ENCODE measurements around the gene STARD10.
A peak's percentile ranks its signal among the peaks of the same experiment; 100 is the strongest.

GRCh38 chr11:72776844-72777754 lies 16.7 kb downstream of the STARD10 start:
- no peak for TF ChIP-seq CTCF (IDR thresholded peaks at IDR 0.05; ENCODE audit: low read depth, low read length, missing input control)
- no peak for TF ChIP-seq EGR1 (IDR thresholded peaks at IDR 0.05; ENCODE audit: low read depth in 2 of 2)
- TF ChIP-seq MAX (IDR thresholded peaks at IDR 0.05), result no peak
- TF ChIP-seq RAD21 (IDR thresholded peaks at IDR 0.05), result no peak
- TF ChIP-seq REST (IDR thresholded peaks at IDR 0.05), result no peak
- TF ChIP-seq GABPA (IDR thresholded peaks at IDR 0.05 in 1 of 2, conservative IDR thresholded peaks at IDR 0.05 in 1 of 2), result peak in 1 of 2 donors; percentile 64
